Measurements from ENCODE around the gene PLXNA2.

DNA sequence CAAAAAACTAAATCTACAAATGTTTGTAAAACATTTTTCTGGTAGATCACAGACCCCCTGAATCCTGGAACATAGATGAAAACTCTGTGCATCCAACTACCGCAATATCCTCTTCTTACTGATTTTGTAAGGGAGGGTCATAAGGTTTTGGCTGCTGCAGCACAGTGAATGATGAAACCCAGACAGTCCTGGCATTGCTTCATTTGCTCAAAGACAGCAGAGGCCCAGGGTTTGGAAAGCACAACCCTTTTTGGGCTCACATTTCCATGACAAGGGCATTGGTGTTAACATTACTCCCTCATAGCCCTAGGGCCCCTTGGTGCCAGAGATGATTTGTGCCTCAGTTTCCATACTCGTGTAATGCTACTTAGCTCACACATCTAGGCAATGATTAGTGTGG lies 51.2 kb downstream of the PLXNA2 start:
- no peak for TF ChIP-seq CTCF (IDR thresholded peaks at IDR 0.05; ENCODE audit: borderline replicate concordance, extremely low read depth, low read length, poor library complexity, severe bottlenecking)
- no peak for TF ChIP-seq EZH2 (IDR thresholded peaks at IDR 0.05; ENCODE audit: borderline replicate concordance, low read depth, low read length, severe bottlenecking)
